Tibial nerve (tissue), 4 donors: ENCODE measurements around the gene TRERF1. TPM values are rescaled to one million over a fixed set of nuclear protein-coding genes. Genes with fewer than 3 reads are reported as not detected.

ENCODE experiments used
- DNase-seq, 2 donors: peaks; one replicate each; pipeline ENCODE4 v3.0.0-alpha.2; 2019; ENCODE audit warnings: low spot score in 2 of 2
- H3K27ac ChIP-seq, 4 donors: fragments of 200-600 bp; sonication (generic) in 3 of 4; one replicate each; pipeline ENCODE4 v1.5.1; 2017 to 2019; ENCODE audit warnings: mild to moderate bottlenecking in 1 of 4
- H3K27me3 ChIP-seq, 2 donors: fragments of 200-600 bp; sonication (generic) in 1 of 2; one replicate each; pipeline versions ENCODE4 v1.5.1 to v1.6.0; 2017 to 2019
- H3K36me3 ChIP-seq, 3 donors: fragments of 200-600 bp; sonication (generic); one replicate each; pipeline ENCODE4 v1.5.1; 2018 to 2019
- H3K4me1 ChIP-seq, 4 donors: fragments of 200-600 bp; sonication (generic) in 3 of 4; one replicate each; pipeline ENCODE4 v1.5.1; 2017 to 2019
- H3K4me3 ChIP-seq, 4 donors: fragments of 200-600 bp; sonication (generic) in 3 of 4; one replicate each; pipeline ENCODE4 v1.5.1; 2017 to 2019; ENCODE audit warnings: mild to moderate bottlenecking in 1 of 4, moderate library complexity in 1 of 4
- H3K9me3 ChIP-seq, 4 donors: fragments of 200-600 bp; sonication (generic) in 3 of 4; one replicate each; pipeline ENCODE4 v1.5.1; 2017 to 2019
- CTCF ChIP-seq, 5 experiments: fragments of 200-600 bp in 3 of 5; fragments of 450-650 bp in 2 of 5; sonication (generic) in 3 of 5; IDR thresholded peaks; one replicate each; pipeline ENCODE4 v1.5.1; 2016 to 2019; ENCODE audit warnings: antibody characterized with exemption in 5 of 5, mild to moderate bottlenecking in 3 of 5, moderate library complexity in 2 of 5
- EP300 ChIP-seq, 2 donors: sonication (generic); formaldehyde crosslinking; IDR thresholded peaks; one replicate each; pipeline ENCODE4 v1.6.1; 2017; ENCODE audit warnings: antibody characterized with exemption in 2 of 2, mild to moderate bottlenecking in 1 of 2
- POLR2A ChIP-seq, 2 donors: fragments of 450-650 bp; IDR thresholded peaks; one replicate each; pipeline ENCODE4 v1.6.1; 2017; ENCODE audit warnings: antibody characterized with exemption in 2 of 2, mild to moderate bottlenecking in 2 of 2, moderate library complexity in 2 of 2
- WGBS, 2 donors: methylation state at CpG; one replicate each; pipeline ENCODE4 v1.1.5; 2018; 5-methylcytosine and 5-hydroxymethylcytosine counted together
- total RNA-seq, 4 donors: library from RNA; depleted of rRNA; stranded (reverse); fragments of >200 nt; gene quantifications; one replicate each; pipeline ENCODE4 v1.1.0, GENCODE V29; 2016

TRERF1 gene
- total RNA-seq, 4 donors from 2014 or later = 4.2 to 7.2 (median 4.9) TPM

GRCh38 chr6:42301986-42302385 lies 149.7 kb downstream of the TRERF1 start:
- Histone ChIP-seq H3K27ac (no peak overlapping the region), H3K4me1 (peaks cover 0 to 11% (median 0%) of the 10 kb centered on the region in 4 donors), H3K9me3 (no peaks in the 10 kb centered on the region), H3K27me3 (no peaks in the 10 kb centered on the region), H3K4me3 (no peak overlapping the region), H3K36me3 (peaks cover 0 to 28% (median 0%) of the 10 kb centered on the region in 3 donors)
- no peak for TF ChIP-seq POLR2A (IDR thresholded peaks at IDR 0.05)
- TF ChIP-seq CTCF (IDR thresholded peaks at IDR 0.05) = no peak
- no peak for TF ChIP-seq EP300 (IDR thresholded peaks at IDR 0.05)
- 53 to 55% methylated on average over 1 of the region's 1 CpG for WGBS, 2 donors
- DNase-seq = no peak

GRCh38 chr6:42300701-42301100 lies 151.0 kb downstream of the TRERF1 start:
- Histone ChIP-seq H3K36me3 (peaks cover 0 to 41% (median 0%) of the 10 kb centered on the region in 3 donors), H3K4me1 (peaks cover 0 to 11% (median 0%) of the 10 kb centered on the region in 4 donors), H3K4me3 (no peak overlapping the region), H3K27me3 (no peaks in the 10 kb centered on the region), H3K27ac (no peak overlapping the region), H3K9me3 (no peaks in the 10 kb centered on the region)
- DNase-seq = no peak
- TF ChIP-seq EP300 (IDR thresholded peaks at IDR 0.05) = no peak
- TF ChIP-seq POLR2A (IDR thresholded peaks at IDR 0.05) = no peak
- TF ChIP-seq CTCF (IDR thresholded peaks at IDR 0.05) = no peak
- 94 to 100% methylated on average over 1 of the region's 1 CpG for WGBS, 2 donors

- no peaks in the 10 kb centered on the region for H3K9me3 ChIP-seq
- TF ChIP-seq POLR2A (IDR thresholded peaks at IDR 0.05) = no peak
- TF ChIP-seq CTCF (IDR thresholded peaks at IDR 0.05) = no peak
- no peak for TF ChIP-seq EP300 (IDR thresholded peaks at IDR 0.05)
- 86 to 90% methylated on average over 1 of the region's 1 CpG for WGBS, 2 donors
- DNase-seq = no peak
- H3K27ac ChIP-seq = no peak overlapping the region
- H3K4me1 ChIP-seq = peaks cover 0 to 11% (median 0%) of the 10 kb centered on the region in 4 donors
- no peak overlapping the region for H3K4me3 ChIP-seq
- no peaks in the 10 kb centered on the region for H3K27me3 ChIP-seq
- peaks cover 0 to 41% (median 0%) of the 10 kb centered on the region in 3 donors for H3K36me3 ChIP-seq
Measured at GRCh38 chr6:42300185-42300584, 151.5 kb downstream of the TRERF1 start.

GRCh38 chr6:42297661-42298060 lies 154.1 kb downstream of the TRERF1 start:
- H3K27ac ChIP-seq = no peak overlapping the region
- H3K36me3 ChIP-seq = peaks cover 0 to 41% (median 0%) of the 10 kb centered on the region in 3 donors
- no peak for TF ChIP-seq CTCF (IDR thresholded peaks at IDR 0.05)
- TF ChIP-seq EP300 (IDR thresholded peaks at IDR 0.05) = no peak
- no peak for TF ChIP-seq POLR2A (IDR thresholded peaks at IDR 0.05)
- no peak for DNase-seq
- H3K9me3 ChIP-seq = no peaks in the 10 kb centered on the region
- peaks cover 0 to 11% (median 0%) of the 10 kb centered on the region in 4 donors for H3K4me1 ChIP-seq
- H3K27me3 ChIP-seq = no peaks in the 10 kb centered on the region
- H3K4me3 ChIP-seq = no peak overlapping the region

GRCh38 chr6:42296614-42297013 lies 155.1 kb downstream of the TRERF1 start:
- no peak for TF ChIP-seq CTCF (IDR thresholded peaks at IDR 0.05)
- no peak for TF ChIP-seq POLR2A (IDR thresholded peaks at IDR 0.05)
- no peak for TF ChIP-seq EP300 (IDR thresholded peaks at IDR 0.05)
- H3K4me3 ChIP-seq = no peak overlapping the region
- DNase-seq = no peak
- H3K9me3 ChIP-seq = no peaks in the 10 kb centered on the region
- 76 to 94% methylated on average over 3 of the region's 3 CpGs for WGBS, 2 donors
- no peak overlapping the region for H3K27ac ChIP-seq
- H3K4me1 ChIP-seq = peaks cover 0 to under 1% (median 0%) of the 10 kb centered on the region in 4 donors
- peaks cover 0 to 41% (median 0%) of the 10 kb centered on the region in 3 donors for H3K36me3 ChIP-seq
- no peaks in the 10 kb centered on the region for H3K27me3 ChIP-seq
